A549 (cell line): Measurements from ENCODE around the gene GARS1. TPM values are rescaled to one million over a fixed set of nuclear protein-coding genes. Genes with fewer than 3 reads are reported as not detected.

ENCODE experiments used
- ATAC-seq, 2 experiments: fragments of 200-7000 bp in 1 of 2; fragments of >200 bp in 1 of 2; cut with Nextera tagmentation in 1 of 2; cut with Tn5 transposase in 1 of 2; 3 replicates each; pipeline versions ENCODE4 v1.8.0 to v1.9.1; 2018 to 2020; ENCODE audit warnings: mild to moderate bottlenecking in 1 of 2, moderate library complexity in 1 of 2
- CTCF ChIA-PET: fragments of 300-600 bp; sonication (Branson Sonifier 250); formaldehyde crosslinking; extraction: SDS; loops from one replicate; lab custom pipeline; 2021; ENCODE audit warnings: antibody characterized with exemption, inconsistent platforms; lab: Yijun Ruan, JAX
- POLR2A ChIA-PET: fragments of 350-600 bp; formaldehyde crosslinking; extraction: SDS; loops from one replicate; lab custom pipeline; 2021; ENCODE audit warnings: antibody characterized with exemption, inconsistent platforms; lab: Yijun Ruan, JAX
- DNase-seq, 2 experiments: peaks; one replicate each; pipeline versions ENCODE4 v3.0.0 to v3.0.0-alpha.2; 2011 to 2016; ENCODE audit warnings: low read depth in 1 of 2, low spot score in 1 of 2
- FAIRE-seq: peaks from 2 replicates; lab custom pipeline; 2011; peaks lifted over from hg19 to GRCh38; lab: Jason Lieb, UNC
- H3K27ac ChIP-seq, 2 experiments: fragments of >200 bp; sonication (Bioruptor Twin); formaldehyde crosslinking; 3 replicates each; pipeline ENCODE4 v1.5.1; 2016 to 2017
- H3K4me1 ChIP-seq: fragments of >200 bp; sonication (Bioruptor Twin); formaldehyde crosslinking; 3 replicates; pipeline ENCODE4 v1.6.1; 2016
- H3K4me2 ChIP-seq: fragments of >200 bp; sonication (Bioruptor Twin); formaldehyde crosslinking; 3 replicates; pipeline ENCODE4 v1.6.1; 2016
- H3K4me3 ChIP-seq: fragments of >200 bp; sonication (Bioruptor Twin); formaldehyde crosslinking; 3 replicates; pipeline ENCODE4 v1.5.1; 2016
- H3K9me3 ChIP-seq: fragments of >200 bp; sonication (Bioruptor Twin); formaldehyde crosslinking; 3 replicates; pipeline ENCODE4 v1.6.1; 2016
- BCL3 ChIP-seq: fragments of >200 bp; sonication (Bioruptor Twin); formaldehyde crosslinking; IDR thresholded peaks from 3 replicates; pipeline ENCODE4 v1.6.1; 2016
- BHLHE40 ChIP-seq: IDR thresholded peaks from 2 replicates; pipeline ENCODE4 v1.6.1; 2012; ENCODE audit warnings: low read depth, low read length, inconsistent platforms
- CBX2 ChIP-seq: fragments of 200-600 bp; sonication (generic); IDR thresholded peaks from 2 replicates; pipeline ENCODE4 v1.6.1; 2016; ENCODE audit warnings: low read depth, mild to moderate bottlenecking, borderline replicate concordance
- CBX8 ChIP-seq: fragments of 200-600 bp; sonication (generic); IDR thresholded peaks from 2 replicates; pipeline ENCODE4 v1.6.1; 2016
- CHD2 ChIP-seq: fragments of 150-350 bp; IDR thresholded peaks from 2 replicates; pipeline ENCODE4 v1.6.1; 2014; ENCODE audit warnings: low read length; ENCODE audit not compliant: partially characterized antibody
- EHMT2 ChIP-seq: fragments of 200-600 bp; sonication (generic); IDR thresholded peaks from 2 replicates; pipeline ENCODE4 v1.6.1; 2016; ENCODE audit warnings: antibody characterized with exemption, low read depth, mild to moderate bottlenecking, moderate library complexity
- EP300 ChIP-seq, 2 experiments: fragments of >200 bp; sonication (Bioruptor Twin); formaldehyde crosslinking; IDR thresholded peaks; 2 replicates in 1 of 2; 3 replicates in 1 of 2; pipeline ENCODE4 v1.6.1; 2016 to 2017
- ESRRA ChIP-seq: fragments of 150-350 bp; IDR thresholded peaks from 2 replicates; pipeline ENCODE4 v1.6.1; 2014; ENCODE audit warnings: mild to moderate bottlenecking, low read length, borderline replicate concordance
- FOSB ChIP-seq: fragments of 250-450 bp; sonication (Bioruptor Pico); IDR thresholded peaks from 2 replicates; pipeline ENCODE4 v1.5.0; 2020; ENCODE audit warnings: mild to moderate bottlenecking, moderate library complexity
- FOSL2 ChIP-seq, 2 experiments: fragments of 450-650 bp in 1 of 2; fragments of >200 bp in 1 of 2; sonication (Bioruptor Twin) in 1 of 2; formaldehyde crosslinking; IDR thresholded peaks; 2 replicates each; pipeline versions ENCODE4 v1.5.0 to v1.6.1; 2016 to 2020; ENCODE audit warnings: mild to moderate bottlenecking in 1 of 2, moderate library complexity in 1 of 2
- FOXS1 ChIP-seq: fragments of 250-450 bp; sonication (Bioruptor Pico); IDR thresholded peaks from 2 replicates; pipeline ENCODE4 v1.5.0; 2020; ENCODE audit warnings: mild to moderate bottlenecking, moderate library complexity
- HDAC2 ChIP-seq: fragments of 200-600 bp; sonication (generic); IDR thresholded peaks from 2 replicates; pipeline ENCODE4 v1.6.1; 2016
- HEYL ChIP-seq: fragments of 250-450 bp; sonication (Bioruptor Pico); IDR thresholded peaks from 2 replicates; pipeline ENCODE4 v1.8.0; 2021; ENCODE audit warnings: mild to moderate bottlenecking, moderate library complexity
- HOXB13 ChIP-seq: fragments of 250-450 bp; sonication (Bioruptor Pico); IDR thresholded peaks from 2 replicates; pipeline ENCODE4 v1.5.0; 2020; ENCODE audit warnings: low read depth, mild to moderate bottlenecking, moderate library complexity
- HOXB5 ChIP-seq: fragments of 250-450 bp; sonication (Bioruptor Pico); IDR thresholded peaks from 2 replicates; pipeline ENCODE4 v1.5.0; 2020; ENCODE audit warnings: mild to moderate bottlenecking, moderate library complexity
- JUN ChIP-seq, 2 experiments: fragments of >200 bp; sonication (Bioruptor Twin); formaldehyde crosslinking; IDR thresholded peaks; 2 replicates in 1 of 2; 3 replicates in 1 of 2; pipeline ENCODE4 v1.6.1; 2016 to 2017
- JUNB ChIP-seq: fragments of >200 bp; sonication (Bioruptor Twin); formaldehyde crosslinking; IDR thresholded peaks from 2 replicates; pipeline ENCODE4 v1.6.1; 2016
- KDM5A ChIP-seq: fragments of 200-600 bp; sonication (generic); IDR thresholded peaks from 2 replicates; pipeline ENCODE4 v1.6.1; 2016; ENCODE audit warnings: antibody characterized with exemption, mild to moderate bottlenecking
- MAFK ChIP-seq: fragments of 450-650 bp; IDR thresholded peaks from 2 replicates; pipeline ENCODE4 v1.6.1; 2014; ENCODE audit not compliant: partially characterized antibody
- MAX ChIP-seq: IDR thresholded peaks from 2 replicates; pipeline ENCODE4 v1.6.1; 2012
- MAZ ChIP-seq: fragments of 150-350 bp; IDR thresholded peaks from 2 replicates; pipeline ENCODE4 v1.6.1; 2014; ENCODE audit warnings: antibody characterized with exemption, low read depth, low read length, borderline replicate concordance
- MYC ChIP-seq: IDR thresholded peaks from 2 replicates; pipeline ENCODE4 v1.6.1; 2012; ENCODE audit warnings: mild to moderate bottlenecking, inconsistent platforms, low read length, improper control_type of control experiment, borderline replicate concordance
- NFE2L2 ChIP-seq: fragments of 150-350 bp; conservative IDR thresholded peaks from 2 replicates; pipeline ENCODE4 v1.6.1; 2014; ENCODE audit warnings: low read length
- NPAS2 ChIP-seq: fragments of 250-450 bp; sonication (Bioruptor Pico); IDR thresholded peaks from 2 replicates; pipeline ENCODE4 v1.8.0; 2022; ENCODE audit warnings: mild to moderate bottlenecking, moderate library complexity, borderline replicate concordance
- NR3C1 ChIP-seq: fragments of >200 bp; sonication (Bioruptor Twin); formaldehyde crosslinking; IDR thresholded peaks from 3 replicates; pipeline ENCODE4 v1.6.1; 2017
- PHF8 ChIP-seq: fragments of 200-600 bp; sonication (generic); IDR thresholded peaks from 2 replicates; pipeline ENCODE4 v1.6.1; 2016; ENCODE audit warnings: low read depth, mild to moderate bottlenecking, antibody characterized with exemption, moderate library complexity, borderline replicate concordance
- POLR2A ChIP-seq: IDR thresholded peaks from 2 replicates; pipeline ENCODE4 v1.6.1; 2012; ENCODE audit warnings: mild to moderate bottlenecking, low read length
- POLR2AphosphoS2 ChIP-seq: conservative IDR thresholded peaks from 2 replicates; pipeline ENCODE4 v1.6.1; 2012; ENCODE audit warnings: low read length, improper control_type of control experiment, inconsistent platforms
- RAD21 ChIP-seq, 2 experiments: fragments of >200 bp in 1 of 2; sonication (Bioruptor Twin) in 1 of 2; formaldehyde crosslinking in 1 of 2; IDR thresholded peaks in 1 of 2; conservative IDR thresholded peaks in 1 of 2; 2 replicates in 1 of 2; 3 replicates in 1 of 2; pipeline ENCODE4 v1.6.1; 2012 to 2018; ENCODE audit warnings: inconsistent platforms in 1 of 2
- RARB ChIP-seq: fragments of 250-450 bp; sonication (Bioruptor Pico); IDR thresholded peaks from 2 replicates; pipeline ENCODE4 v1.8.0; 2021; ENCODE audit warnings: mild to moderate bottlenecking, moderate library complexity
- RCOR1 ChIP-seq: fragments of 150-350 bp; IDR thresholded peaks from 2 replicates; pipeline ENCODE4 v1.6.1; 2014; ENCODE audit warnings: antibody characterized with exemption, low read length, low read depth
- RFX5 ChIP-seq: fragments of 450-650 bp; IDR thresholded peaks from 2 replicates; pipeline ENCODE4 v1.7.1; 2014; ENCODE audit warnings: antibody characterized with exemption, mild to moderate bottlenecking, moderate library complexity
- RNF2 ChIP-seq: fragments of 200-600 bp; sonication (generic); IDR thresholded peaks from 2 replicates; pipeline ENCODE4 v1.6.1; 2016; ENCODE audit warnings: low read depth, mild to moderate bottlenecking, antibody characterized with exemption, moderate library complexity, borderline replicate concordance
- SMC3 ChIP-seq: fragments of >200 bp; sonication (Bioruptor Twin); formaldehyde crosslinking; IDR thresholded peaks from 3 replicates; pipeline ENCODE4 v1.6.1; 2018; ENCODE audit warnings: inconsistent platforms
- WGBS: methylation state at CpG from one replicate; pipeline ENCODE4 v1.1.6; 2017; ENCODE audit errors: missing lambda C conversion rate; 5-methylcytosine and 5-hydroxymethylcytosine counted together
- polyA minus RNA-seq: library from RNA; depleted of rRNA, polyadenylated mRNA; stranded (reverse); fragments of >200 nt; gene quantifications from 2 replicates; pipeline ENCODE4 v1.2.3, GENCODE V29; 2011; rRNA and poly(A)+ RNA removed
- polyA plus RNA-seq, 4 experiments: library from polyadenylated mRNA; depleted of rRNA in 3 of 4; stranded (reverse); fragments of >200 nt; fragmentation: RNase III in 1 of 4; extraction: RNeasy Plus Mini Kit Qiagen cat#74134 plus additional on column Dnase treatment in 1 of 4; gene quantifications; 2 replicates in 3 of 4; 3 replicates in 1 of 4; pipeline ENCODE4 v1.2.3, GENCODE V29; 2011 to 2017
- TF ChIP-seq, protein P1 (sequence below): fragments of 250-450 bp; sonication (Bioruptor Pico); IDR thresholded peaks from 2 replicates; pipeline ENCODE4 v1.5.0; 2021; ENCODE audit warnings: mild to moderate bottlenecking, moderate library complexity, borderline replicate concordance

GARS1 gene, protein sequence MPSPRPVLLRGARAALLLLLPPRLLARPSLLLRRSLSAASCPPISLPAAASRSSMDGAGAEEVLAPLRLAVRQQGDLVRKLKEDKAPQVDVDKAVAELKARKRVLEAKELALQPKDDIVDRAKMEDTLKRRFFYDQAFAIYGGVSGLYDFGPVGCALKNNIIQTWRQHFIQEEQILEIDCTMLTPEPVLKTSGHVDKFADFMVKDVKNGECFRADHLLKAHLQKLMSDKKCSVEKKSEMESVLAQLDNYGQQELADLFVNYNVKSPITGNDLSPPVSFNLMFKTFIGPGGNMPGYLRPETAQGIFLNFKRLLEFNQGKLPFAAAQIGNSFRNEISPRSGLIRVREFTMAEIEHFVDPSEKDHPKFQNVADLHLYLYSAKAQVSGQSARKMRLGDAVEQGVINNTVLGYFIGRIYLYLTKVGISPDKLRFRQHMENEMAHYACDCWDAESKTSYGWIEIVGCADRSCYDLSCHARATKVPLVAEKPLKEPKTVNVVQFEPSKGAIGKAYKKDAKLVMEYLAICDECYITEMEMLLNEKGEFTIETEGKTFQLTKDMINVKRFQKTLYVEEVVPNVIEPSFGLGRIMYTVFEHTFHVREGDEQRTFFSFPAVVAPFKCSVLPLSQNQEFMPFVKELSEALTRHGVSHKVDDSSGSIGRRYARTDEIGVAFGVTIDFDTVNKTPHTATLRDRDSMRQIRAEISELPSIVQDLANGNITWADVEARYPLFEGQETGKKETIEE
- 608 and 654 TPM in 2 replicates for polyA plus RNA-seq (2011; rRNA removed)
- 291 and 297 TPM in 2 replicates for polyA plus RNA-seq (2012; cell fraction: cytosol; rRNA removed)
- polyA plus RNA-seq (2012; cell fraction: nucleus; rRNA removed): 219 and 296 TPM in 2 replicates
- 134 to 159 TPM (median 140 TPM) in 3 replicates for polyA plus RNA-seq (2017; fragmentation: RNase III; extraction: RNeasy Plus Mini Kit Qiagen cat#74134 plus additional on column Dnase treatment)
- polyA minus RNA-seq: 724 and 778 TPM in 2 replicates

DNA sequence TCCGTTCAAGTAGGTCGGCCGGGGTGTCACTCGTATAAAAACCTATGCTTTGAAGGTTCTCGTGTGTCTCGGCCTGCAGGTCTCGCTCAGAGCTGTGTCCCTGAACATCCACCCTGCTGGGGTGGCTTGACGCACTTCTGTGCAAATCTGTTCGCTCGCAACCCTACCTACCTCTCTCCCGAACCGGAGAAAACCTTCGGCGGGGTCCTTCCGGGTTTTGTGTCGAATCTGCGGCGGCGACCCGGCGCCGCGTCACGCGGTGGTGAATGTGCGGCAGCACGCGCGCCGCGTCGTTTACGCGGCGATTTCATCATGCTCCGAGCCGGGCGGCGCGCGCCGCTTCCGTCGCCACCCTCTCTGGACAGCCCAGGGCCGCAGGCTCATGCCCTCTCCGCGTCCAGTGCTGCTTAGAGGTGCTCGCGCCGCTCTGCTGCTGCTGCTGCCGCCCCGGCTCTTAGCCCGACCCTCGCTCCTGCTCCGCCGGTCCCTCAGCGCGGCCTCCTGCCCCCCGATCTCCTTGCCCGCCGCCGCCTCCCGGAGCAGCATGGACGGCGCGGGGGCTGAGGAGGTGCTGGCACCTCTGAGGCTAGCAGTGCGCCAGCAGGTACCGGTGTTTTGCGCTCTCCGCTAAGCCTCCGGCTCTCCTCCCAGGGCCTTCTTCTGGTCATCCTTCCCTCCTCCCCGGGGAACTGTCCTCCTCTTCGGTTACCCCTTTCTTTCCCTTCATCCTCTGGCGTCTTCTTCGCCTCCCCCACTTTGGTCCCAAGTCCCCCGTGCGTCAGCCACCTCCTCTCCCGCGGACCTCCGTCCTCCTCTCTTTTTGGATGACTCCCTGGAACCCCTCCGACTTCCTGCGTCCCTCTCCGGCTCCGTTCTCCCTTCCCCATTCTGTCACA, at the start of gene GARS1:
Gene GARS1, plus strand, starts transcription at position 339 of the 896 bp plus-strand sequence. Its CDS starts 44 bp downstream, at position 383.
- DNase-seq (peak; percentile 75 to 94), FAIRE-seq (no peak), ATAC-seq (peak; percentile 91 to 96)
- ChIA-PET CTCF (interaction anchor here (1.2 kb wide), 1 partner anchor 30 kb away, joined by 4 read pairs; no protein-coding TSS in a partner anchor), POLR2A (no interaction called here)
- Histone ChIP-seq H3K4me3 (peak within 1 kb of the TSS; percentile 82), H3K9me3 (no peaks in the 10 kb centered on the region), H3K4me1 (peaks cover 20% of the 10 kb centered on the region; the same call in 2 of the 3 replicates), H3K27ac (peak within 1 kb of the TSS; percentile 97 to 99), H3K4me2 (peak within 1 kb of the TSS; percentile 86)
- 2% methylated on average over 75 of the region's 84 CpGs for WGBS
- no peak for TF ChIP-seq HOXB5 (CRISPR knock-in tag)
- TF ChIP-seq JUN (IDR thresholded peaks at IDR 0.05): peak; percentile 86 to 98; a peak in 4 of 5 replicates
- no peak for TF ChIP-seq RCOR1
- TF ChIP-seq POLR2A: peak; percentile 88
- TF ChIP-seq RFX5: no peak
- no peak for TF ChIP-seq NR3C1
- TF ChIP-seq SMC3: no peak
- TF ChIP-seq FOSB (CRISPR knock-in tag): no peak
- TF ChIP-seq NFE2L2: no peak
- TF ChIP-seq CHD2: no peak
- no peak for TF ChIP-seq RNF2
- no peak for TF ChIP-seq CBX2
- TF ChIP-seq HDAC2: no peak
- TF ChIP-seq KDM5A: no peak
- no peak for TF ChIP-seq MAZ
- no peak for TF ChIP-seq CBX8
- 0 out of 2 replicates have a peak, but pooled peaks have one; percentile 19 for TF ChIP-seq HEYL (CRISPR knock-in tag)
- TF ChIP-seq MAFK: no peak
- TF ChIP-seq, protein P1, sequence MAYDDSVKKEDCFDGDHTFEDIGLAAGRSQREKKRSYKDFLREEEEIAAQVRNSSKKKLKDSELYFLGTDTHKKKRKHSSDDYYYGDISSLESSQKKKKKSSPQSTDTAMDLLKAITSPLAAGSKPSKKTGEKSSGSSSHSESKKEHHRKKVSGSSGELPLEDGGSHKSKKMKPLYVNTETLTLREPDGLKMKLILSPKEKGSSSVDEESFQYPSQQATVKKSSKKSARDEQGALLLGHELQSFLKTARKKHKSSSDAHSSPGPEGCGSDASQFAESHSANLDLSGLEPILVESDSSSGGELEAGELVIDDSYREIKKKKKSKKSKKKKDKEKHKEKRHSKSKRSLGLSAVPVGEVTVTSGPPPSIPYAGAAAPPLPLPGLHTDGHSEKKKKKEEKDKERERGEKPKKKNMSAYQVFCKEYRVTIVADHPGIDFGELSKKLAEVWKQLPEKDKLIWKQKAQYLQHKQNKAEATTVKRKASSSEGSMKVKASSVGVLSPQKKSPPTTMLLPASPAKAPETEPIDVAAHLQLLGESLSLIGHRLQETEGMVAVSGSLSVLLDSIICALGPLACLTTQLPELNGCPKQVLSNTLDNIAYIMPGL: no peak
- no peak for TF ChIP-seq JUNB
- no peak for TF ChIP-seq RAD21 (conservative IDR thresholded peaks at IDR 0.05 in 1 of 2, IDR thresholded peaks at IDR 0.05 in 1 of 2)
- peak; percentile 53; the same call in 1 of the 2 replicates for TF ChIP-seq PHF8
- no peak for TF ChIP-seq FOXS1 (CRISPR knock-in tag)
- TF ChIP-seq BCL3: peak; percentile 94
- no peak for TF ChIP-seq RARB (CRISPR knock-in tag)
- no peak for TF ChIP-seq BHLHE40
- TF ChIP-seq ESRRA: no peak
- TF ChIP-seq EHMT2: no peak
- no peak for TF ChIP-seq POLR2AphosphoS2
- peak; percentile 20 to 49; a peak in 2 of 5 replicates for TF ChIP-seq EP300 (IDR thresholded peaks at IDR 0.05)
- 0 out of 2 replicates have a peak, but pooled peaks have one; percentile 20 for TF ChIP-seq FOSL2 (IDR thresholded peaks at IDR 0.05)
- TF ChIP-seq FOSL2 (CRISPR knock-in tag; IDR thresholded peaks at IDR 0.05): peak; percentile 78
- peak; percentile 46; the same call in 1 of the 2 replicates for TF ChIP-seq NPAS2 (CRISPR knock-in tag)
- peak; percentile 45; the same call in 1 of the 2 replicates for TF ChIP-seq MYC
- peak; percentile 100 for TF ChIP-seq MAX
- no peak for TF ChIP-seq HOXB13 (CRISPR knock-in tag)
